Fibroblast of skin of back (primary cell): ENCODE results near the gene CDK19.
"Not testable (repeated sequence)": the region's sequence is repeated elsewhere in the genome, so short reads cannot be mapped to it uniquely, and the experiment has no call there.

ENCODE experiments used
- DNase-seq: peaks from one replicate; pipeline ENCODE4 v3.0.0-alpha.2; 2013

CDK19 gene

DNA sequence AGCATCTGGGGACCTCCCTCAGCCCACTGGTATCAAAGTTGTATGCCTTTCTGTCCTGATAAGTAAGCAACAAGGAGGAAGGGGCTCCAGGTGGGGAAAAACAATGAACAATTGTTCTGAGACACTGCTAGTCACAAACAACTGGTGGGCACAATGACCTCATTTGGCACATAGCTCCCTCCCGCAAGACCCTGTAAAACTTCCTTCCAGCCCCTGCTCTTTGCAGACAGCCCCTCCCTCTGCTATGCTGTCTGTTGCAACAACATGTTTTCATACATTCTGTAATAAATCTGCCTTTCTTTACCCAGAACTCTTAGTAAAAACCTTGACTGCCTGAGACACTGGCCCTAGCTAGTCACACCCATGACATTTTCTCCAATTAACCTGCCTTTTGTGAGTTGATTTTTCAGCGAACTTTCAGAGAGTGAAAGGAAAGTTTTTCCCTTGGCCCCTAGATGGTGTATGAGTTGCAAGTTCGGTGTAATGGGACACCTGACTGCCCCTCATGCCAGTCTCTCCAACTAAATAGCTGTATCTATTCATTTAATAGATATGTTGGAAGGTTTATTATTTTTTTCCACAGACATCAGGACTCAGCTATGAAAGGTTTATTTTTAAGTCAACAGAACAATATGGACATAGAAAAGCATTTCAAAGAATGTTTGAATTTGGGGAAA, 196.5 kb downstream of the CDK19 start:
- DNase-seq = peak; percentile 15

DNA sequence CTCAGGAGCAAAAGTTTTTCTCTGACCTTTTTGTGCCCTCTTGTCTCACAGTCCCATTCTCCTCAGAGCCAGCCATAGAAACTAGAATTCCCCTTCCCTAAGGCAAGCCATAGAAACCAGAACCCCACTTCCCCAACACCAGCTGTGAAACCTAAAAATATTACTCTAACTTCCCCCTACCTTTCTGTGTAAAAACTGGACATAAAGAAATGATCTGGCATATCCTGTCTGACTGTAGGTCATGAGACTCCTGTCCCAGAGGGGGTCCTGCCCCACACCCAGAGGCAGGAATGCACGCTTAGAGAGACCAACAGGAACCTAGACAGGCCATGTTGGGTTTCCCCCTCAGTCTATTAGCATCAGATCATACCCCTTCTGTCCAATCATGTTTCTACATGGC, 198.2 kb downstream of the CDK19 start:
- DNase-seq = no peak

DNA sequence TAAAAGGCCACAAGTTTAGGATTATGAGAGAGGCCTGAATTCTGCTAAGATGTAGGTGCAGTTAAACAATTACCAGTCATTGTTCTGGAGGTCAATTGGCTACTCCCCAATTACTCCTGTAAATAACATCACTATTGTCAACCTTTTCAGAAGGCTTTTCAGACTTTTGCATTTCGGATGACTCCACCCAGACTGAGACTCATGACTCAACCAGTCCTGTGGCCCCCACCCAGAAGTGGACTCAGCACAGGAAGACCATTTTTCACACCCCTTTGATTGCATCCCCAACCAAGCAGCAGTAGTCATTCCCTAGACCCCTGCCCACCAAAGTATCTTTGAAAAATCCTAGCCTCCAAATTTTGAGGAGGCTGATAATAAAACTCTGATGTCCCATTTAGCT, 199.5 kb downstream of the CDK19 start:
- no peak for DNase-seq

DNA sequence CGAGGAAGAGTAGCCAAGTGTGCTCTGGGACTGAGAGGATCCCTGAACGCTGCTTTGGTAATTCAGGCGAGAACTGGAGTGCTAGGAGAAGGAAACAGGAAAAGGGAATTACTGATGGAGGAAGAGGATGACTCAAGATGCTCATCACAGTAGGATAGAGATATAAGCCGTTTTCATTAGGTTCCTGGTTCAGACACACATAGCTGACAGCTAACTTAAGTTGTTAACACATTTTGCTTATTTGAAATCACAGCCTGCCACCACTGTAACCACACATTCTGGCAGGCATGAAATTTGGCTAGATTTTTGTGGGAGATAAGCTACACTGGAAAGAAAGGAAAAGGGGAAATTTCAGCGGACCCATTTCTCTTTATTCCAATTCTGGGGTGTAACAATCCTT, 200.7 kb downstream of the CDK19 start:
- no peak for DNase-seq

DNA sequence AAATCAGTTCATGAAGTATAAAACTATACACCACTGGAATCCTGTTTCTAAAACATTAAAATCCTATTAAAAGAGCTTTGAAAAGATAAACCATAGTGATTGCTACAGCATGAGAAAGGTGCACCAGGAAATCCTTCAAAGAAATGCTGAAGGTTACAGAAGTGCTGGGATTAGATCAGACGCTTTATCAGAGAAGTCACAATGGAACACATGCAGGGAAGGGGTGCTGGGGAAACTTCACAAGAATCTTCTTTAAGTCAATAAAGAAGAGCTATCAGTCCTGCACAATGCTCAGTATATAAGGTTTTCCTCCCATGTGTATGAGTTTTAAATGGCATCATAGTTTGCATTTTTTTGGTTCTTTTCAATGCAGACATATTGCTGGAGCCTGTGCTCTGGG, 201.2 kb downstream of the CDK19 start:
- no peak for DNase-seq

DNA sequence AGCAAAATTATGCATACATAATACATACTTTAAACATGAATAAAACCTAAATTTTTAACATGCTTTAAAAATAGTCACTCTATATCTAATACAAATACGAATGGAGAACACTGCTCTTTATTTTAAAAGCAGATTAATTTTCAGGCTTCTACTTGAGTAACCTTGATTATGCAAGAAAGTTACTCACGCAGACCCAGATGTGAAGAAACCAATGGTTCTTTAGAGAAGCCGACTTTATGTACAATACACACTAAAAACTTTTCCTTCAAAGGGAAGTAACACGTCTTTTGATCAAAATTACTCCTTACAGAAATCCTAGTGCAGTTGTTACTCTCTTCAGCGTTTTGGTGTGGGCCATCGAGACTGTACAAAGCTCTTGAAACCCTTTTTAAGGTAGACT, 201.9 kb downstream of the CDK19 start:
- DNase-seq = no peak

DNA sequence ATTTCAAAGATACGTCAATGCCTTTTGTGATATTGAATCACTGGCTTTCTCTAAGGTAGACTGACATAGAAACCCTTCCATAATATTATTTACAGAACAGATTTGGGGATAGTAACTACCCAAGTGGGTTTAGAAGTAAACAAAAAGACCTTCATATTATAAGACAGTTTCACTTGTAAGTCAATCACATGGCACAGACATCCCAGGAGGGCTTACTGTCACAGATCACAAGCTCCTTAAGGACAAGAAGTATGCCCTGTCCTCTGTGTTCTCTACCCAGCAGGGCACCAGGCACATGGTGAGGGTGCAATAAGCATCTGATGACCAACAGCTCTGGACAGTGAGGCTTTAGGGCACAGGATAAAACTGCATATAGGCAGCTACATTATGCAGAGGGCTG, 203.0 kb downstream of the CDK19 start:
- DNase-seq = no peak

DNA sequence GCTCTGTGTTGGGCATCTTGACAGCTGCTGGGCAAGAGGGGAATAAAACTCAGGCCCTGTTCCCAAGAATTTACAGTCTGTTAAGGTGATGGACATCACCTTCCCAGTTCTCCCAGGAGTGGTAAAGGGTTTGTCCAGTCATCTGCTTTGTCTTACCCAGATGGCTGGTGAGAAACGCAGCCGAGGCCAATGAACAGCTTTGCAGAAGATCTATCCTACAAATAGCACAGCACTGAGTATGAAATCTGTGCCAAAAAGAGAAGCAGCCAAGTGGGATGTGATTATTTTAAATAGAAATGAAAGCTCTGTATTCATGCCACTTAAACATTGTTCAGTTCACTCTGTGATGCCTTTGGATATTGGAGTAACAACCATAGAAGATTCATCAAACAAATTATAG, 206.2 kb downstream of the CDK19 start:
- no peak for DNase-seq

DNA sequence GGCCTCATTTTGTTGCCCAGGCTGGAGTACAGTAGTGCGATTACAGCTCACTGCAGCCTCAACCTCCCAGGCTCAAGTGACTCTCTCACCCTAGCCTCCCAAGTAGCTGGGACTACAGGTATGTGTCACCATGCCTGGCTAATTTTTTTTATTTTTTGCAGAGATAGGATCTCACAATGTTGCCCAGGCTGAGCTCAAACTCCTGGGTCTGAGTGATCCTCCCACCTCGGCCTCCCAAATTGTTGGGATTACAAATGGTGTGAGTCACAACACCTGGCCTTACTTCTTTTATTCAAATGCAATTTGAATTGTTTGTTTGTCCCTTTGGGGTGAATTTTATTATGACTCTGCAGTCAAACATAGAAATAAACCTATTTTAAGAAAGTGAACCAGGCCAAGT, 207.1 kb downstream of the CDK19 start:
- DNase-seq = no peak

DNA sequence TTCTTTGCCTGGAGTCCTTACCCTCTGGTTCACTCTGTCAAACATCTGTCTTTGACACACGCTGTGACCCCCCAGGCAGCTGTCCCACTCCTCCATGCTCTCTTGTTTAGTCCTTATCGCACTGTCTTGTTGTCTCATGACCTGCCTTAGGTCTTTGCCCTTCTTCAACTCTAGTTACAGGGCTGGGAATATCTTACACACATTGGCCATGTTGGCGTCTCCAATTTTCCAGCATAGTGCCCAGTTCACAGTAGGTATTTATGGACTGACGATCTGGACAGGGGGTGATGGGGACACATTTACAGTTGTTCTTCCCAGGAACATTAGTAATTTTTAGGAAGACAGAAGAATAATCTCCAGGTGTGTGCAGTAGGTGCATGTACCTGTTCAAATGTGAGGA, 209.1 kb downstream of the CDK19 start:
- DNase-seq = no peak

DNA sequence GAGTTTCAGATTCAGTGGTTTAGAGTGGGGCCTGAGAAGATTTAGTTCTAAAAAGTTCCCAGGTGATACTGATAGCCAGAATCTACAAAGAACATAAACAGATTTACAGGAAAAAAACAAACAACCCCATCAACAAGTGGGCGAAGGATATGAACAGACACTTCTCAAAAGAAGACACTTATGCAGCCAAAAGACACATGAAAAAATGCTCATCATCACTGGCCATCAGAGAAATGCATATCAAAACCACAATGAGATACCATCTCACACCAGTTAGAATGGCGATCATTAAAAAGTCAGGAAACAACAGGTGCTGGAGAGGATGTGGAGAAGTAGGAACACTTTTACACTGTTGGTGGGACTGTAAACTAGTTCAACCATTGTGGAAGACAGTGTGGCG, 214.6 kb downstream of the CDK19 start:
- DNase-seq = not testable (repeated sequence)

DNA sequence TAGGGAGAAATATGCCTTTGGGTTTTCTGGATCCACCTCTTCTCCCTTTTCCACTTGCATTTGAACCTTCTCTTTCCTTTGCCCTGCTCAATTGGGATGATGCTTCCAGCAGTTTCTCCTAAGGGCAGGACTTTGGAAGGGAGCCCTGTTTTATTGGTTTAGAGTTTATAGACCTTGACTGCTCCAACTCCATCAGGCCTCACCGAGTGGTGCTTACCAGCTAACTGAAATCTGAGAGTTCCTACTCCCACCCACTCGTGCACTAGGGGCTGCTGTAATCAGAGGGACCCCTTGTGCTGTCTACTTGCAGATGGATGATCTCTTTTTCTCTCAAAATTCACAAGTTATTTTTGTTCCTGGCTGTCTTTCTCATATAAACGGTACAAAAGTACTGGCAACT, 217.5 kb downstream of the CDK19 start:
- DNase-seq = no peak

DNA sequence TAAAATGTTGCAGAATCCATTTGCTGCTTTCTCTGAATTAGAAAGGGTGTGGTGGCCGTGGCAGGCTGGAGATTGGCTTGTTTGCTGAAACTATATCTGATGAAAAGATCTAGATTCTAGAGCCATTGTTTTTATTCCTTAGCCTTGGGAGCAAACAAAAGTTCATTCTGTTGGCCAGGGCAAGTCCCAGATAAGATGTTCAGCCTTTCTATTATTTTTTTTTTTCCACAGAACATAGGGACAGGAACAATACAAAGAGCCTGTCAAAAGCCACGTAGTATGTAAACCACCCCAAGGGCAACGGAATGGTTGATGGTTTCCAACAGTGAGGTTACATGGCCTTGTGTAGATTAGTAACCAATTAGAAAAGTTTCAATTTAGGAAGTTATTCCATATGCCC, 218.9 kb downstream of the CDK19 start:
- no peak for DNase-seq

DNA sequence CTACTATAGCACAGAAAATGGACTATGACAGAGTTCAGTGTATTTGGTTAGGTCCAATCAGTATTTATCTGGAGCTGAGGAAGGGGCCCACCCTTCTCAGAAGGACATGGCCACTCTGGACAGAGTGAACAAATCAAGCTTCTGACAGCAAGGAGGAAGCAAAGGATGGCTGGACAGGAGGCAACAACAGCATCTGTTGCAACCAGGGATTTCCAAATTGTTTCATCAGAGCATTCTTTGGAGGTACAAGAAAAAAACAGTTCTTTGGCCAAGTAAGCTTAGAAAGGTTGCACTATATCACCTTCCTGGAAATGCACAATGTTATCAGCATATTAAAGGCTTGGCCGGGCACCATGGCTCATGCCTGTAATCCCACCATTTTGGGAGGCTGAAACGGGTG, 220.2 kb downstream of the CDK19 start:
- no peak for DNase-seq

DNA sequence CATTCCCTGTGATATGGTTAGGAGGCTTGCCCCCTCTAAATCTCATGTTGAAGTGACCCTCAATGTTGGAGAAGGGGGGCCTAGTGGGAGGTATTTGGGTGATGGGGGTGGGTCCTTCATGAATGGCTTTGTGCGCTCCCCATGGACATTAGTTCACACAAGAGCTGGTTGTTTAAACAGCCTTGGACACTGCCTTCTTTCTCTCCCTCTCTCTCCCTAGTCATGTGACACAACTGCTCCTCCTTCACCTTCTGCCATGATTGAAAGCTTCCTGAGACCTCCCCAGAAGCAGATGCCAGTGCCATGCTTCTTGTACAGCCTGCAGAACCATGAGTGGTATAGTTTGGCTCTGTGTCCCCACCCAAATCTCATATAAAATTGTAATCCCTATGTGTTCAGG, 221.6 kb downstream of the CDK19 start:
- no peak for DNase-seq

DNA sequence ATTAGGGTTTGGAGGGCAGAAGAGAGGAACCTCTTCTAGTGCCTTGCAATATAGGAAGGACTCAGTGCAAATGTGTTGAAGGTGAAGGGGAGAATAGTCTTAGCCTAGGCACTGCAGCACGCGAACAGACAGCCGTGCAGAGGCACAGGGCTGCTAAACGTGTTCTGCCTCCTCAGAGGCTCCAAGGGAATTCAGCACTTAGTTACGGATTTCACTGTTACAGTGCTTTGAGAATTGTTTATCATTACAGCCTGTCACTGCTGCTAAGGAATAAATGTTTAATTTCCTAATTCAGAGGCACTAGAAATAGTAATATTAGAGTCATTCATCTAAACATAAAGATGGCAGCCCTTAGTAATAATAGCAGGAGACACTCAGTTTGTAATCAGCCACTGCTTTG, 222.5 kb downstream of the CDK19 start:
- DNase-seq = no peak

DNA sequence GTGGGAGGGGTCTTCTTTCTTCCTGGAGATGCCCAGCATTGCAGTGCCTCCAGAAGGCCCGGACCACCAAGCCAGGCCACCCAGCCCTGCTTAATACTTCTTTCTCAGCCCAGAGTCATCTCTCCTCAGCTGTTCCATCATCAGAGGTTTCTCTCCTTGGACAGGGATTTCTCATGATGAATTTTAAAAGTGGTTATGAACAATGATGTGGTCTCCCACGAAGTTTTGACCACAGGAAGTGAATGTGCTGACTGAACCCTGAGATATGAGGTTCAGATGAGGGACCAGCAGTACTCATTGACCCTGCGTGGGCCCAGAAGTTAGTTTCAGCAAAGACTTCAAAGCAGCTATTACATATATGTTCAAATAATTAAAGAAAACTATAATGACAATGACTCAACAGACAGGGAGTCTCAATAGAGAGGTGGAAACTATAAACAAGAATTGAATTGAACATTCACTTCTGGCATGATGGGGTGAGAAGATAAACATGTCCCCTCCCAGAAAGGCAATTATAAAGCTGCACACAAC, 224.4 kb downstream of the CDK19 start:
- peak; percentile 38 for DNase-seq

DNA sequence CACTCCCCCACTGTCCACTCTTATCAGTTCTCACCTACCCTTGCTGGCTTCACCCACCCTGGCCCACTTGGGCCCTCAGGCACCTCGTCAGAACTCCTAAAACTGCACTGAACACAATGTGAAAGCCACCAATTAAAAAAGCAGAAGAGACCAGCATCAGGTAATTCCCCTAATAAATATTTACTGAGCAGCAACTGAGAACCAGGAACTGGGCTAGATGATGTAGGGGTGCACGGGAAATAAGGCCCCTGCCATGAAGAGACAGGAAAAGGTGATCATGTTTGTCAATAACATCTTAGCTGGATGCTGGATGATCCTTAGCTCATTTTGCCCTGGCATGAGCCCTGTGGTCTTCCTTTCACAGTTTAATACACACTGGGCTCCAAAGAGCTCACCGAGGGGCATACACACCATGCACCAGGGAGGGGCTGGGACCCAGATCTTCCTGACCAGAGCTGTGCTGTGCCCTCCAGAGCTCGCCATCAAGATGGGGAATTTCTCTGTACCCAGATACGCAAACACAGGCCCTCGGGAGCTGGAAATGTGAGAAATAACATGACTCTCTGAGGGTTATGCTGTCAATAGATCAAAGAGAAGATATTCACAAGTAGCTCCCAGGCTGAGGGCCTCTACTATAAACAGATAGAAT, 225.3 kb downstream of the CDK19 start:
- no peak for DNase-seq

DNA sequence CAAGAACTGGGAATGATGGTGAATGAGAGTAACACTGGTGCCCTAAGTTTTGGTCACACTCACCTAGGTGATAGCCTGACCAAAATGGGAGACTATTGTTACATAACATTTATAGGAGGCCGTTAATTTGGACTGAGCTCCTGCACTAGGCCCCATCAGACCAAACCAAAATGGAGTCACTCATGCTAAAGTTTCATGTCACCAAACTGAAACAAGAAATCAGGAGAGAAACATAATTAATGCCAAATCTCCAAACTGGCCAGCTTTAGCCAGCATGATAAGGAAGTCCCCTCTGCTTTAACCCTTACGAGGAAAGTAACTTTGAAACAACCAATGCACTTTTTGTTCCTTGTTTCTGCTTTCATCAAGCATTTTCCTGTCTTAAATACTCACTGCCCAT, 227.9 kb downstream of the CDK19 start:
- no peak for DNase-seq

DNA sequence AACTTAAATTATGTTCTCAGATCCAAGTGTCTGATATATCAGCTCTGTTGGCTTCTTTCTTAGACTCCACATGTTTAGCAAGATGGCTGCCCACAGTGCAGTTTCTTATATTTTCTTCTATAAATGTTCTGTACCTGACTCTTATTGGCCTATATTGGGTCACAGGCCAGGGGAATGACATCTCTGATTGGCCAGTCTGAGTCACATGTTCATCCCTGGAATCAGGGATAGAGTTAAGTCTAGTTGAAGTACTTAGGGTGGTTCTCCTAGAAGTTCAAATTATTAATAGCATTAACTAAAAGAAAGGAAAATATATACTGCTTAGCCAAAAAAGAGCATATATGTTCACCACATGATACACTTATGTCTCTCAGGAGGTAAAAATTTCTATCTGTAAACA, 233.6 kb downstream of the CDK19 start:
- DNase-seq = peak; percentile 26

DNA sequence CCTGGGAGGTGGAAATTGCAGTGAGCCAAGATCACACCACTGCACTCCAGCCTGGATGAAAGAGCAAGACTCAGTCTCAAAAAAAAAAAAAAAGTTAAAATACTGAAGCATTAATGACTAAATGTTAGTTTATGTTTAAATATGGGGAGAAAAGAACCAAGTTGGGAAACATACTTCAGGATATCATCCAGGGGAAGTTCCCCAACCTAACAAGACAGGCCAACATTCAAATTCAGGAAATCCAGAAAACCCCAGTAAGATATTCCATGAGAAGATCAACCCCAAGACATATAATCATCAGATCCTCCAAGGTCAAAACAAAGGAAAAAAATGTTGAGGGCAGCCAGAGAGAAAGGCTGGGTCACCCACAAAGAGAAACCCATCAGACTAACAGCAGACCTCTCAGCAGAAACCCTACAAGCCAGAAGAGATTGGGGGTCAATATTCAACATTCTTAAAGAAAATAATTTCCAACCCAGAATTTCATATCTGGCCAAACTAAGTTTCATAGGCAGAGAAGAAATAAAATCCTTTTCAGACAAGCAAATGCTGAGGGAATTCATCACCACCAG, 237.6 kb downstream of the CDK19 start:
- not testable (repeated sequence) for DNase-seq

DNA sequence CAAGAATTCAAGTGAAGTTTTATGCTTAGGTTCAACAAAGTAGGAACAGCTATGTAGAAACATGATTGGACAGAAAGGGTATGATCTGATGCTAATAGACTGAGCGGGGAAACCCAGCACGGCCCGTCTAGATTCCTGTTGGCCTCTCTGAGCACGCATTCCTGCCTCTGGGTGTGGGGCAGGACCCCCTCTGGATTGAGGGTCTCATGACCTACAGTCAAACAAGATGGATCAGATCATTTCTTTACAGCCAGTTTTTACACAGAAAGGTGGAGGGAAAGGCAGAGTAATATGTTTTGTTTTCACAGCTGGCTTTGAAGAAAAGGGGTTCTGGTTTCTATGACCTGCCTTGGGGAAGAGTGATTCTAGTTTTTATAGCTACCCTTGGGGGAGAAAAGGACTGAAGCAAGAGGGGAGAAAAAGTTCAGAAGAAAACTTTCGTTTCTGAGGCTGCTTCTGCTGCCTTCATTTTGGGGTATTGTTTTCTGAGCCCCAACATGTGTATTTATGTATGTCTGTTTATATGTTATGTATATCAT, 239.3 kb downstream of the CDK19 start:
- no peak for DNase-seq

DNA sequence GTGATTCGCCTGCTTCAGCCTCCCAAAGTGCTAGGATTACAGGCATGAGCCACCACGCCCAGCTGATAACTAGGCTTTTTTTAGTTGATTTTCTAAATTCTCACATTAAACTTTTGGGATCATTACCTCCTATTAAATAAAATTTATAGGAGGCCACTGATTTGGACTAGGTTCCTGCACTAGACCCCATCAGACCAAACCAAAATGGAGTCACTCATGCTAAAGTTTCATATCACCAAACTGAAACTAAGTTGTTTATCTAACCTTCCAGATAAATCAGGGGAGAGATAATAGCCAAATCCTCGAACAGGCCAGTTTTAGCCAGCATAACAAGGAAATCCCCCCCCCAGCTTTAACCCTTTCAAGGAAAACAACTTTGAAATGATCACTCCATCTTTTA, 240.5 kb downstream of the CDK19 start:
- no peak for DNase-seq

DNA sequence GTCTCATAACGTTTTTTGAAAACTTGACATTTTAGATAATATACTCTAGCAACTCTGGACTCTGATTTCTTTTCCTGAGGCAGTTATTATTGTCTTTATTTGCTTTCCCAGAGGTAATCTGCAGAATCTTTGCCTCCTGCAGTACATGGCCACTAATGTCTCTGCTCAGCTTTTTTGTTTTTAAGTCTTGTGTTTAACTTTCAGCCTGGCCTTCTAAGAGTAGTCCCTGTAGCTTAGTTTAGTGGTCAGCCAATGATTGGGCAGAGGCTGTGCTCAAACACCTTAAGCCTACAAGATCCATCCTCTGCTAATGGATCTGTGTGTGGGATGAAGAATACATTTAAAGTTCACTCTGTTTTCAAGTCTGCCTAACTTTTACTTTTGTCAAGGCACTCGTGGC, 241.7 kb downstream of the CDK19 start:
- no peak for DNase-seq
